Lower leg skin (tissue), 4 donors: ENCODE measurements around the gene SOWAHA. TPM values are rescaled to one million over a fixed set of nuclear protein-coding genes. Genes with fewer than 3 reads are reported as not detected.
A peak's percentile ranks its signal among the peaks of the same experiment; 100 is the strongest.
"Not testable (repeated sequence)": the region's sequence is repeated elsewhere in the genome, so short reads cannot be mapped to it uniquely, and the experiment has no call there.

Experiments used
- DNase-seq, 2 donors: peaks; one replicate each; pipeline ENCODE4 v3.0.0-alpha.2; 2019; ENCODE audit warnings: low spot score in 2 of 2
- H3K4me3 ChIP-seq: fragments of 200-600 bp; sonication (generic); 2 replicates; pipeline ENCODE4 v1.5.1; 2017; ENCODE audit warnings: mild to moderate bottlenecking, low read depth; ENCODE audit not compliant: poor library complexity, severe bottlenecking
- CTCF ChIP-seq, 3 donors: fragments of 450-650 bp; IDR thresholded peaks; one replicate each; pipeline ENCODE4 v1.5.1; 2016; ENCODE audit warnings: antibody characterized with exemption in 3 of 3, mild to moderate bottlenecking in 3 of 3, moderate library complexity in 2 of 3
- POLR2A ChIP-seq, 2 donors: fragments of 450-650 bp; IDR thresholded peaks; one replicate each; pipeline ENCODE4 v1.6.1; 2016 to 2017; ENCODE audit warnings: antibody characterized with exemption in 2 of 2, mild to moderate bottlenecking in 1 of 2, moderate library complexity in 1 of 2
- WGBS, 2 donors: methylation state at CpG; one replicate each; pipeline ENCODE4 v1.1.5; 2018; 5-methylcytosine and 5-hydroxymethylcytosine counted together
- intact Hi-C: fragments of 100-400 bp; cut with DNase I; formaldehyde crosslinking; loops from one replicate; pipeline ENCODE4 v1.15.0; 2023; ENCODE audit warnings: low total_unique reads
- total RNA-seq, 4 donors: library from RNA; depleted of rRNA; stranded (reverse); fragments of >200 nt; gene quantifications; one replicate each; pipeline ENCODE4 v1.1.0, GENCODE V29; 2016

The SOWAHA gene
- total RNA-seq, 4 donors from 2014 or later, result 0.08 to 1.0 (median 0.79) TPM

DNA sequence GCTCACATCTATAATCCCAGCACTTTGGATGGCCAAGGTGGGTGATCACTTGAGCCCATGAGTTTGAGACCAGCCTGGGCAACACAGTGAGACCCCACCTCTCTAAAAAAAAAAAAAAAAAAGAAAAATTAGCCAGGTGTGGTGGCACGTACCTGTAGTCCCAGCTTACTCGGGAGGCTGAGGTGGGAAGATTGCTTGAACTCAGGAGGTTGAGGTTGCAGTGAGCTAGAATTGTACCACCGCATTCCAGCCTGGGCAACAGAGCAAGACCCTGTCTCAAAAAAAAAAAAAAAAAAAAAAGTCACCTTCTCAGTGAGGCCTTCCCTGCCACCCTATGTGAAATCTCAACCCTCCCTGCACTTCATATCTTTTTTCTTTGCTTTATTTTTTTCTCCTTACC is 22.1 kb upstream of the SOWAHA start:
- H3K4me3 ChIP-seq, result no peak overlapping the region
- TF ChIP-seq CTCF (IDR thresholded peaks at IDR 0.05), result no peak
- TF ChIP-seq POLR2A (IDR thresholded peaks at IDR 0.05), result no peak
- 92 to 94% methylated on average over 3 of the region's 3 CpGs for WGBS, 2 donors
- DNase-seq, result peak in 1 of 2 donors; percentile 18
- intact Hi-C loops, result no loop called here

DNA sequence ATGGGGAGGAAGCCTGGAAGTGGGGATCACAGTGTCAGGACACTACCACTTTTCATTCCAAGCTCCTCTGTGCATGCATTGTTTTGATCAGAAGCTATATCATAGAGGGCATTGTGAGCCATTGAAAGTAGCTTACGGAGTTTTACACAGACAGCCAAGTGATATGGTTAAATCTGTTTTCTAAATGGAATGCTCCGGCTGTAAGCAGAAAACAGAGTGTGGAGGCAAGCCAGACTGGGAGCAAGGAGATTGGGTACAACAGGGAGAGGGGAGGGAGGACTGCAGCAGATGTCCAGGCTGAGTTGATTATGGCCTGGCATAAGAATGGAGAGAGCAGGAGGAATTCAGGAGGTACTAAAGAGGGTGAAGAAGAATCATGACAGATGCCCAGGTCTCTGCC is 15.5 kb upstream of the SOWAHA start:
- DNase-seq, result no peak
- no peak overlapping the region for H3K4me3 ChIP-seq
- 55 to 57% methylated on average over 2 of the region's 2 CpGs for WGBS, 2 donors
- intact Hi-C loops, result no loop called here
- no peak for TF ChIP-seq POLR2A (IDR thresholded peaks at IDR 0.05)
- no peak for TF ChIP-seq CTCF (IDR thresholded peaks at IDR 0.05)

DNA sequence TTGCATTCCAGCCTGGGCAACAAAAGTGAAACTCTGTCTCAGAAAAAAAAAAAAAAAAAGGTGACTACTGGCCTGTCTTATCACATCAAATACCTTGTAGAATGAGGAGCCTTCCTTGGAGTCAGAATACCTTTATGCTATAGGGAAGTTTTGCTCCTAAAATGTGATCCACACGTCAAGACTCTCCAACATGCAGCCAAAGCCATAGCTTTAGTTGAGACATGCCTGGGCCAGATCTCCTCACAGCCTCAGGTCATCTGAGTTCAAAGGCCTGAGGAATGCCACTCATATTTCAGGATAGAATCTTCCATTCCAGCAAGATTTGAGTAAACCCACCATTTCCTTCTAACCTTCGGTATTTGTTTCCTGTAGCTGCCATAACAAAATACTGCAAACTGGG is 13.7 kb upstream of the SOWAHA start:
- 68 to 78% methylated on average over 2 of the region's 2 CpGs for WGBS, 2 donors
- intact Hi-C loops, result no loop called here
- DNase-seq, result no peak
- no peak for TF ChIP-seq POLR2A (IDR thresholded peaks at IDR 0.05)
- no peak for TF ChIP-seq CTCF (IDR thresholded peaks at IDR 0.05)
- no peak overlapping the region for H3K4me3 ChIP-seq

DNA sequence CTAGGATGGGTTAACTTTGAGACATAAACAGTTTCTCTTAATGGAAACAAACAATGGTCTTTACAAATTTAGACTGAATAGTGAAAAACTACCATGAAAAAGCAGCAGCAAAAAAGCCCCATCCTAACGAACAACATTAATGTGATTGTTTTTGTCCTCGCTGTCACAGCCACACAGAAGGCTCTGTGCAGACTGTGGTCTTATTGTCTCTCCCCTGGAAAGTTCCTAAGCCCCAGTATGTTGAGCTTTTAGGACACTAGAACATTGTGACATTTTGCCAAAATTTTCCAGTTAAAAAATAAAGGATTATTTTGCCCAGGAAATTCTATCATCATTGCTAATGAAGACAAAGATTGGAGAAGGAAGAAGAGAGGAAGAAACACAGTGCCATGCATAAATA is 12.6 kb upstream of the SOWAHA start:
- 73 to 85% methylated on average over 2 of the region's 2 CpGs for WGBS, 2 donors
- intact Hi-C loops, result no loop called here
- DNase-seq, result no peak
- H3K4me3 ChIP-seq, result no peak overlapping the region
- TF ChIP-seq CTCF (IDR thresholded peaks at IDR 0.05) (no peak), POLR2A (IDR thresholded peaks at IDR 0.05) (no peak)

DNA sequence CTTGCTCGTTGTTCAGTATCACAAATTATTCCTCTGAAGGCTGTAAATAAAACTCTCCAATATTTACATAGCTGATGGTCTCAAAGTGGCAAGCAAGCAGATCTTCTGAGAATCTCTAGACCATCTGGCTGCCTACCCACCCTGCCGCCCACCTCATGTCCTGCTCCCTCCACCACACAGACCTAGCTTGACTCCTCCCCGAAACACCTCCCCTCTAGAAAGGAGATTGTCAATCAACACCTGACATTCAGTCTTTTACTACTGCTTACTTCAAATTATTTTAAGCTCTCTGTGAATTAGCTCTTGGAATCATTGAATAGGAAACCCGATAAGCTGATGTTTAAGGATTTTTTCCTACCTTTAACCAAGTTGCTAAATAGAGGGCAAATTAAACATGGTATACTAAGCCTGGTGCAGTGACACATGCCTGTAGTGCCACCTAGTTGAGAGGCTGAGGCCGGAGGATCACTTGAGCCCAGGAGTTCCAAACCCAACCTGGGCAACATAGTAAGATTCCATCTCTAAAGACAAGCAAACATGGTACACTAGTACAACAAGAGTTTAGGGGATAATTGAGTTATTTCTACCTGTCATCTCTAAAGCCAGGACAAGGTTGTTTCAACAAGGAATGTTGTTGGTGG is 10.9 kb upstream of the SOWAHA start:
- intact Hi-C loops, result no loop called here
- no peak overlapping the region for H3K4me3 ChIP-seq
- no peak for TF ChIP-seq POLR2A (IDR thresholded peaks at IDR 0.05)
- no peak for TF ChIP-seq CTCF (IDR thresholded peaks at IDR 0.05)
- DNase-seq, result no peak
- WGBS, 2 donors, result 90 to 91% methylated on average over 5 of the region's 5 CpGs

DNA sequence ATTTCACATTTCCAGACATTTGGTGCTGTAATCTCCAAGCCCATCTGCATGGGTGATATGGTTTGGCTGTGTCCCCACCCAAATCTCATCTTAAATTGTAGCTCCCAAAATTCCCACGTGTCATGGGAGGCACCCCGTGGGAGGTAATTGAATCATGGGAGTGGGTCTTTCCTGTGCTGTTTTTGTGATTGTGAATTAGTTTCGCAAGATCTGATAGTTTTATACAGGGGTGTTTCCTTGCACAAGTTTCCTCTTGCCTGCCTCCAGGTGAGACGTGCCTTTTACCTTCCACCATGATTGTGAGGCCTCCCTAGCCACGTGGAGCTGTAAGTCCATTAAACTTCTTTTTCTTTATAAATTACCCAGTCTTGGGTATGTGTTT is 10.4 kb upstream of the SOWAHA start:
- intact Hi-C loops, DNase-seq, H3K4me3 ChIP-seq: not testable (repeated sequence)
- 64 to 65% methylated on average over 5 of the region's 5 CpGs for WGBS, 2 donors

DNA sequence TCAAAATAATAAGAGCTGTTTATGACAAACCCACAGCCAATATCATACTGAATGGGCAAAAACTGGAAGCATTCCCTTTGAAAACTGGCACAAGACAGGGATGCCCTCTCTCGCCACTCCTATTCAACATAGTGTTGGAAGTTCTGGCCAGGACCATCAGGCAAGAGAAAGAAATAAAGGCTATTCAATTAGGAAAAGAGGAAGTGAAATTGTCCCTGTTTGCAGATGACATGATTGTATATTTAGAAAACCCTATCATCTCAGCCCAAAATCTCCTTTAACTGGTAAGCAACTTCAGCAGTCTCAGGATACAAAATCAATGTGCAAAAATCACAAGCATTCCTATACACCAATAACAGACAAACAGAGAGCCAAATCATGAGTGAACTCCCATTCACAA is 8.9 kb upstream of the SOWAHA start:
- DNase-seq, intact Hi-C loops, H3K4me3 ChIP-seq: not testable (repeated sequence)
- WGBS, 2 donors, result 96% methylated on average over 1 of the region's 1 CpG

DNA sequence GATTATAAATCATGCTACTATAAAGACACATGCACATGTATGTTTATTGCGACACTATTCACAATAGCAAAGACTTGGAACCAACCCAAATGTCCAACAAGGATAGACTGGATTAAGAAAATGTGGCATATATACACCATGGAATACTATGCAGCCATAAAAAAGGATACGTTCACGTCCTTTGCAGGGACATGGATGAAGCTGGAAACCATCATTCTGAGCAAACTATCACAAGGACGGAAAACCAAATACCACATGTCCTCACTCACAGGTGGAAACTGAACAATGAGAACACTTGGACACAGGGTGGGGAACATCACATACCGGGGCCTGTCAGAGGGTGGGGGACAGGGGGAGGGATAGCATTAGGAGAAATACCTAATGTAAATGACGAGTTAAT is 7.2 kb upstream of the SOWAHA start:
- DNase-seq, H3K4me3 ChIP-seq, intact Hi-C loops: not testable (repeated sequence)
- WGBS, 2 donors, result 89 to 95% methylated on average over 6 of the region's 6 CpGs

DNA sequence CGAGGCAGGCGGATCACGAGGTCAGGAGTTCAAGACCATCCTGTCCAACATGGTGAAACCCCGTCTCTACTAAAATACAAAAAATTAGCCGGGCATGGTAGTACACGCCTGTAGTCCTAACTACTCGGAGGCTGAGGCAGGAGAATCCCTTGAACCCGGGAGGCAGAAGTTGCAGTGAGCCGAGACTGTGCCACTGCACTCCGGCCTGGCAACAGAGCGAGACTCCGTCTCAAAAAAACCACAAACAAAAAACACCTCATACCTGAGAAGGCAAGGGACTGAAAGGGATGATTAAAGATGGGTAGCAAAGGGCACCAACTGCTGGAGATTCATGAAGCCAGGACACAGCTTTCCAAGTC is 6.3 kb upstream of the SOWAHA start:
- H3K4me3 ChIP-seq, intact Hi-C loops: not testable (repeated sequence)
- DNase-seq, result peak in 1 of 2 donors; percentile 40
- WGBS, 2 donors, result 88 to 96% methylated on average over 12 of the region's 12 CpGs
